Mesenchymal stem cell (in vitro differentiated cells and primary cell): Measurements from ENCODE around the gene GNPAT.
A peak's percentile ranks its signal among the peaks of the same experiment; 100 is the strongest.
"Not testable (repeated sequence)": the region's sequence is repeated elsewhere in the genome, so short reads cannot be mapped to it uniquely, and the experiment has no call there.

Experiments used
- DNase-seq: peaks from one replicate; pipeline ENCODE4 v3.0.0-alpha.2; 2013
- H2AFZ ChIP-seq: one replicate; pipeline ENCODE4 v1.6.1; 2013; ENCODE audit warnings: low read depth, mild to moderate bottlenecking, control low read depth, inconsistent platforms, low read length, moderate library complexity
- H2AK5ac ChIP-seq: 2 replicates; pipeline ENCODE4 v1.6.1; 2013; ENCODE audit warnings: low read length, moderate library complexity, mild to moderate bottlenecking, inconsistent platforms; ENCODE audit not compliant: severe bottlenecking
- H2BK120ac ChIP-seq: one replicate; pipeline ENCODE4 v1.6.1; 2013; ENCODE audit warnings: low read depth, mild to moderate bottlenecking, inconsistent platforms, low read length, moderate library complexity
- H2BK12ac ChIP-seq, 2 experiments: one replicate each; pipeline ENCODE4 v1.6.1; 2013; ENCODE audit warnings: inconsistent platforms in 2 of 2, low read length in 2 of 2, mild to moderate bottlenecking in 2 of 2, moderate library complexity in 2 of 2, control low read depth in 1 of 2
- H2BK15ac ChIP-seq: one replicate; pipeline ENCODE4 v1.6.1; 2013; ENCODE audit warnings: mild to moderate bottlenecking, low read depth, inconsistent platforms; ENCODE audit not compliant: poor library complexity, severe bottlenecking
- H2BK5ac ChIP-seq: 2 replicates; pipeline ENCODE4 v1.6.1; 2013; ENCODE audit warnings: low read depth, mild to moderate bottlenecking, low read length, control low read depth, inconsistent platforms; ENCODE audit not compliant: poor library complexity, severe bottlenecking
- H3K14ac ChIP-seq, 2 experiments: one replicate each; pipeline ENCODE4 v1.6.1; 2013; ENCODE audit warnings: inconsistent platforms in 2 of 2, low read length in 2 of 2, control low read depth in 1 of 2, mild to moderate bottlenecking in 1 of 2, moderate library complexity in 1 of 2
- H3K18ac ChIP-seq, 2 experiments: one replicate each; pipeline ENCODE4 v1.6.1; 2013; ENCODE audit warnings: inconsistent platforms in 2 of 2, low read length in 2 of 2, control low read depth in 1 of 2, low read depth in 1 of 2, mild to moderate bottlenecking in 1 of 2
- H3K23ac ChIP-seq, 2 experiments: one replicate each; pipeline ENCODE4 v1.6.1; 2013; ENCODE audit warnings: inconsistent platforms in 2 of 2, low read length in 2 of 2, mild to moderate bottlenecking in 2 of 2, moderate library complexity in 2 of 2, control low read depth in 1 of 2
- H3K27ac ChIP-seq: 2 replicates; pipeline ENCODE4 v1.5.1; 2013; ENCODE audit warnings: mild to moderate bottlenecking, moderate library complexity, low read length, control low read depth, inconsistent platforms; ENCODE audit not compliant: poor library complexity, severe bottlenecking
- H3K27me3 ChIP-seq, 2 experiments: 2 replicates each; pipeline versions ENCODE4 v1.6.1 to v1.7.0; 2013; ENCODE audit warnings: low read length in 2 of 2, mild to moderate bottlenecking in 2 of 2, moderate library complexity in 2 of 2, control low read depth in 1 of 2, inconsistent platforms in 1 of 2; ENCODE audit not compliant: control insufficient read depth in 1 of 2, insufficient read depth in 1 of 2
- H3K36me3 ChIP-seq, 2 experiments: 2 replicates each; pipeline versions ENCODE4 v1.6.1 to v1.7.0; 2013; ENCODE audit warnings: low read length in 2 of 2, control low read depth in 1 of 2, inconsistent platforms in 1 of 2, low read depth in 1 of 2, mild to moderate bottlenecking in 1 of 2; ENCODE audit not compliant: insufficient read depth in 2 of 2, control insufficient read depth in 1 of 2
- H3K4ac ChIP-seq, 2 experiments: one replicate each; pipeline ENCODE4 v1.6.1; 2013; ENCODE audit warnings: inconsistent platforms in 2 of 2, low read length in 2 of 2, mild to moderate bottlenecking in 2 of 2, moderate library complexity in 2 of 2, control low read depth in 1 of 2, low read depth in 1 of 2
- H3K4me1 ChIP-seq: 2 replicates; pipeline ENCODE4 v1.6.1; 2013; ENCODE audit warnings: low read depth, low read length, control low read depth; ENCODE audit not compliant: control insufficient read depth, insufficient read depth
- H3K4me2 ChIP-seq: 2 replicates; pipeline ENCODE4 v1.6.1; 2013; ENCODE audit warnings: low read length, mild to moderate bottlenecking, inconsistent platforms; ENCODE audit not compliant: poor library complexity, severe bottlenecking
- H3K4me3 ChIP-seq, 2 experiments: 2 replicates each; pipeline versions ENCODE4 v1.5.1 to v1.7.0; 2013; ENCODE audit warnings: low read length in 2 of 2, mild to moderate bottlenecking in 2 of 2, control low read depth in 1 of 2, low read depth in 1 of 2; ENCODE audit not compliant: insufficient read depth in 1 of 2
- H3K79me1 ChIP-seq: replicated peaks from 2 replicates; pipeline ENCODE4 v1.6.1; 2013; ENCODE audit warnings: mild to moderate bottlenecking, control low read depth, low read length, inconsistent platforms; ENCODE audit not compliant: poor library complexity, severe bottlenecking
- H3K9ac ChIP-seq: 2 replicates; pipeline ENCODE4 v1.7.0; 2013; ENCODE audit warnings: mild to moderate bottlenecking, low read length, moderate library complexity
- H3K9me3 ChIP-seq: 2 replicates; pipeline ENCODE4 v1.7.0; 2013; ENCODE audit warnings: mild to moderate bottlenecking, low read length; ENCODE audit not compliant: control insufficient read depth
- H4K8ac ChIP-seq: one replicate; pipeline ENCODE4 v1.6.1; 2013; ENCODE audit warnings: inconsistent platforms, mild to moderate bottlenecking, low read length, moderate library complexity
- H4K91ac ChIP-seq: one replicate; pipeline ENCODE4 v1.6.1; 2013; ENCODE audit warnings: mild to moderate bottlenecking, low read length, inconsistent platforms
- WGBS: methylation state at CpG from one replicate; pipeline ENCODE4 v1.1.7; 2013; ENCODE audit warnings: mixed read lengths; 5-methylcytosine and 5-hydroxymethylcytosine counted together

GNPAT gene

GRCh38 chr1:231210126-231210525, 30.9 kb upstream of the GNPAT start:
- no peak overlapping the region for H2BK12ac ChIP-seq
- H3K4me1 ChIP-seq = peaks cover 6% of the 10 kb centered on the region
- no peak overlapping the region for H3K14ac ChIP-seq
- no peak overlapping the region for H2AK5ac ChIP-seq
- H2BK120ac ChIP-seq = no peak overlapping the region
- no peak for DNase-seq
- no peaks in the 10 kb centered on the region for H3K79me1 ChIP-seq
- H3K9me3 ChIP-seq = no peaks in the 10 kb centered on the region
- H2AFZ ChIP-seq = no peak overlapping the region
- H3K4me2 ChIP-seq = no peak overlapping the region
- H2BK15ac ChIP-seq = no peak overlapping the region
- no peak overlapping the region for H3K27ac ChIP-seq
- H3K18ac ChIP-seq = no peak overlapping the region
- H3K4ac ChIP-seq = no peak overlapping the region
- H3K4me3 ChIP-seq = no peak overlapping the region
- no peak overlapping the region for H3K23ac ChIP-seq
- no peak overlapping the region for H3K9ac ChIP-seq
- H2BK5ac ChIP-seq = no peak overlapping the region
- 76% methylated on average over 6 of the region's 6 CpGs for WGBS
- no peak overlapping the region for H4K91ac ChIP-seq
- H4K8ac ChIP-seq = no peak overlapping the region
- peaks cover 0 to 3% of the 10 kb centered on the region in 2 experiments for H3K36me3 ChIP-seq
- peaks cover 20 to 27% of the 10 kb centered on the region in 2 experiments for H3K27me3 ChIP-seq

GRCh38 chr1:231211005-231211857, 29.8 kb upstream of the GNPAT start:
- Histone ChIP-seq H3K4ac (no peak overlapping the region), H3K18ac (peak overlapping the region in 1 of 2 experiments; percentile 16), H3K27me3 (peaks cover 28 to 38% of the 10 kb centered on the region in 2 experiments), H3K9me3 (no peaks in the 10 kb centered on the region), H3K27ac (no peak overlapping the region), H2AFZ (peak overlapping the region; percentile 60), H4K91ac (peak overlapping the region; percentile 22), H2BK5ac (no peak overlapping the region), H3K4me1 (peaks cover 6% of the 10 kb centered on the region), H2AK5ac (no peak overlapping the region), H3K79me1 (no peaks in the 10 kb centered on the region), H3K4me2 (peak overlapping the region; percentile 65), H3K14ac (peak overlapping the region in 1 of 2 experiments; percentile 46), H3K4me3 (peak overlapping the region; percentile 5 to 80), H4K8ac (no peak overlapping the region), H3K9ac (peak overlapping the region; percentile 47), H2BK15ac (no peak overlapping the region), H2BK12ac (no peak overlapping the region), H3K36me3 (peaks cover 0 to 3% of the 10 kb centered on the region in 2 experiments), H2BK120ac (no peak overlapping the region), H3K23ac (no peak overlapping the region)
- DNase-seq = peak; percentile 74
- WGBS = 22% methylated on average over 28 of the region's 28 CpGs

GRCh38 chr1:231212301-231212700, 28.7 kb upstream of the GNPAT start:
- H3K23ac ChIP-seq = not testable (repeated sequence)

GRCh38 chr1:231213831-231214573, 27.0 kb upstream of the GNPAT start:
- peaks cover 6% of the 10 kb centered on the region for H3K4me1 ChIP-seq
- no peak overlapping the region for H4K8ac ChIP-seq
- H3K18ac ChIP-seq = no peak overlapping the region
- no peak overlapping the region for H3K4ac ChIP-seq
- no peak overlapping the region for H2AK5ac ChIP-seq
- H3K36me3 ChIP-seq = peaks cover 0 to 1% of the 10 kb centered on the region in 2 experiments
- no peak overlapping the region for H2BK120ac ChIP-seq
- H4K91ac ChIP-seq = no peak overlapping the region
- no peak overlapping the region for H2BK15ac ChIP-seq
- H2AFZ ChIP-seq = no peak overlapping the region
- H3K79me1 ChIP-seq = no peaks in the 10 kb centered on the region
- no peak overlapping the region for H3K14ac ChIP-seq
- H2BK5ac ChIP-seq = no peak overlapping the region
- H2BK12ac ChIP-seq = no peak overlapping the region
- no peak overlapping the region for H3K27ac ChIP-seq
- no peak overlapping the region for H3K9ac ChIP-seq
- H3K23ac ChIP-seq = no peak overlapping the region
- DNase-seq = no peak
- no peak overlapping the region for H3K4me2 ChIP-seq
- H3K27me3 ChIP-seq = peaks cover 53 to 61% of the 10 kb centered on the region in 2 experiments
- H3K9me3 ChIP-seq = no peaks in the 10 kb centered on the region
- no peak overlapping the region for H3K4me3 ChIP-seq
- WGBS = 93% methylated on average over 19 of the region's 22 CpGs

More at GRCh38 chr1:231212301-231212700, 28.7 kb upstream of the GNPAT start:
- H3K27me3 ChIP-seq = peaks cover 38 to 44% of the 10 kb centered on the region in 2 experiments
- H3K9ac ChIP-seq, H3K14ac ChIP-seq, H2BK12ac ChIP-seq, H3K4me2 ChIP-seq, H2AFZ ChIP-seq, H2AK5ac ChIP-seq, H3K79me1 ChIP-seq, H2BK15ac ChIP-seq, H3K27ac ChIP-seq, H2BK5ac ChIP-seq, H3K4ac ChIP-seq, H3K18ac ChIP-seq, H4K8ac ChIP-seq, H4K91ac ChIP-seq, DNase-seq, H2BK120ac ChIP-seq, H3K4me3 ChIP-seq, H3K9me3 ChIP-seq, H3K4me1 ChIP-seq, H3K36me3 ChIP-seq: not testable (repeated sequence)
- 27% methylated on average over 5 of the region's 5 CpGs for WGBS
